HCT116 (cell line): ENCODE measurements around the gene NT5DC2. TPM values are rescaled to one million over a fixed set of nuclear protein-coding genes. Genes with fewer than 3 reads are reported as not detected.

Source experiments
- ATAC-seq: fragments of 200-7000 bp; cut with Tn5 transposase; 2 replicates; pipeline ENCODE4 v1.9.1; 2020; ENCODE audit warnings: mild to moderate bottlenecking, moderate library complexity
- BruUV-seq: library from RNA; stranded (reverse); fragments of 400-500 nt; replicated peaks from 2 replicates; lab custom pipeline; 2021; lab: Mats Ljungman, UMichigan
- CTCF ChIA-PET: fragments of 300-600 bp; sonication (Branson Sonifier 250); formaldehyde crosslinking; loops from one replicate; lab custom pipeline; 2021; ENCODE audit warnings: antibody characterized with exemption; lab: Charles Lee
- POLR2A ChIA-PET: fragments of 300-600, 350-600 bp; sonication (Branson Sonifier 250); formaldehyde crosslinking; loops from one replicate; lab custom pipeline; 2021; ENCODE audit warnings: antibody characterized with exemption; lab: Charles Lee
- RAD21 ChIA-PET, 2 experiments: fragments of 300-600 bp; sonication (Branson Sonifier 250); formaldehyde crosslinking; loops; one replicate each; lab custom pipeline; 2023; ENCODE audit warnings: low total read pairs in 2 of 2; ENCODE audit not compliant: uncharacterized antibody in 2 of 2, unreplicated experiment in 2 of 2, low non-redundant PET in 1 of 2; lab: Charles Lee
- DNase-seq: peaks from one replicate; pipeline ENCODE4 v3.0.0-alpha.2; 2010; ENCODE audit warnings: low read depth, low spot score
- H2AFZ ChIP-seq: fragments of 200-600 bp; shearing (Covaris generic), sonication (generic); 2 replicates; pipeline ENCODE4 v1.6.1; 2017; ENCODE audit warnings: low read depth, mixed run types, mixed read lengths, antibody characterized with exemption, low read length; ENCODE audit not compliant: poor library complexity, severe bottlenecking
- H3K27ac ChIP-seq: 2 replicates; pipeline ENCODE4 v1.5.1; 2012; ENCODE audit warnings: low read depth, low read length
- H3K27me3 ChIP-seq: fragments of 200-600 bp; sonication (generic); 2 replicates; pipeline ENCODE4 v1.6.1; 2016; ENCODE audit warnings: mixed run types, low read length, mixed read lengths; ENCODE audit not compliant: insufficient read depth
- H3K36me3 ChIP-seq, 2 experiments: fragments of 200-500 bp in 1 of 2; fragments of 200-600 bp in 1 of 2; sonication (Bioruptor generic) in 1 of 2; sonication (generic) in 1 of 2; 2 replicates each; pipeline versions ENCODE4 v1.5.1 to v1.6.1; 2014 to 2016; ENCODE audit warnings: low read length in 2 of 2, inconsistent platforms in 1 of 2, mixed read lengths in 1 of 2, mixed run types in 1 of 2; ENCODE audit not compliant: insufficient read depth in 2 of 2, control insufficient read depth in 1 of 2
- H3K4me1 ChIP-seq, 2 experiments: fragments of 200-600 bp in 1 of 2; sonication (generic) in 1 of 2; 2 replicates each; pipeline versions ENCODE4 v1.5.1 to v1.6.1; 2012 to 2017; ENCODE audit warnings: low read length in 2 of 2, inconsistent platforms in 1 of 2, mild to moderate bottlenecking in 1 of 2, mixed read lengths in 1 of 2, mixed run types in 1 of 2, moderate library complexity in 1 of 2; ENCODE audit not compliant: insufficient read depth in 2 of 2, control insufficient read depth in 1 of 2
- H3K4me2 ChIP-seq: fragments of 200-600 bp; sonication (generic); 2 replicates; pipeline ENCODE4 v1.6.1; 2017; ENCODE audit warnings: mixed run types, low read length, mixed read lengths
- H3K4me3 ChIP-seq, 2 experiments: fragments of 200-600 bp in 1 of 2; sonication (generic) in 1 of 2; replicated peaks in 1 of 2; 2 replicates each; pipeline ENCODE4 v1.5.1; 2011 to 2016; ENCODE audit warnings: low read length in 2 of 2, control low read depth in 1 of 2, low read depth in 1 of 2, mild to moderate bottlenecking in 1 of 2, mixed read lengths in 1 of 2, mixed run types in 1 of 2
- H3K79me2 ChIP-seq: fragments of 200-600 bp; sonication (generic); 2 replicates; pipeline ENCODE4 v1.6.1; 2017; ENCODE audit warnings: mild to moderate bottlenecking, mixed run types, low read length, moderate library complexity, mixed read lengths; ENCODE audit not compliant: insufficient read depth
- H3K9ac ChIP-seq: fragments of 200-600 bp; sonication (generic); 2 replicates; pipeline ENCODE4 v1.6.1; 2016; ENCODE audit warnings: low read length, mixed read lengths
- H3K9me2 ChIP-seq: fragments of 200-600 bp; sonication (generic), shearing (Covaris generic); 2 replicates; pipeline ENCODE4 v1.6.1; 2017; ENCODE audit warnings: mixed run types, mild to moderate bottlenecking, moderate library complexity; ENCODE audit not compliant: insufficient read depth
- H3K9me3 ChIP-seq, 2 experiments: fragments of 200-500 bp in 1 of 2; fragments of 200-600 bp in 1 of 2; sonication (Bioruptor generic) in 1 of 2; sonication (generic) in 1 of 2; 2 replicates each; pipeline ENCODE4 v1.6.1; 2014 to 2017; ENCODE audit warnings: low read length in 2 of 2, mixed read lengths in 2 of 2, inconsistent platforms in 1 of 2, low read depth in 1 of 2, mild to moderate bottlenecking in 1 of 2, mixed run types in 1 of 2, moderate library complexity in 1 of 2; ENCODE audit not compliant: control insufficient read depth in 1 of 2, insufficient read depth in 1 of 2
- H4K20me1 ChIP-seq: fragments of 200-600 bp; sonication (generic), shearing (Covaris generic); 2 replicates; pipeline ENCODE4 v1.6.1; 2017; ENCODE audit warnings: mixed run types, mild to moderate bottlenecking, moderate library complexity; ENCODE audit not compliant: insufficient read depth
- ATF3 ChIP-seq: IDR thresholded peaks from 2 replicates; pipeline ENCODE4 v1.6.1; 2012
- CBX3 ChIP-seq: IDR thresholded peaks from 2 replicates; pipeline ENCODE4 v1.6.1; 2012; ENCODE audit warnings: low read depth
- CEBPB ChIP-seq: IDR thresholded peaks from 2 replicates; pipeline ENCODE4 v1.6.1; 2012; ENCODE audit warnings: low read depth
- EGR1 ChIP-seq: IDR thresholded peaks from 2 replicates; pipeline ENCODE4 v1.6.1; 2012; ENCODE audit warnings: low read depth
- EZH2 ChIP-seq: fragments of 200-600 bp; sonication (generic); IDR thresholded peaks from 2 replicates; pipeline ENCODE4 v1.6.1; 2017; ENCODE audit warnings: antibody characterized with exemption, mixed run types
- EZH2phosphoT487 ChIP-seq: fragments of 200-600 bp; IDR thresholded peaks from 2 replicates; pipeline ENCODE4 v1.6.1; 2018; ENCODE audit warnings: antibody characterized with exemption, borderline replicate concordance
- JUND ChIP-seq: IDR thresholded peaks from 2 replicates; pipeline ENCODE4 v1.6.1; 2012
- MAX ChIP-seq: IDR thresholded peaks from 2 replicates; pipeline ENCODE4 v1.6.1; 2012
- POLR2AphosphoS5 ChIP-seq: IDR thresholded peaks from 2 replicates; pipeline ENCODE4 v1.6.1; 2011; ENCODE audit warnings: mild to moderate bottlenecking, low read depth, low read length, moderate library complexity
- RAD21 ChIP-seq: IDR thresholded peaks from 2 replicates; pipeline ENCODE4 v1.6.1; 2012; ENCODE audit warnings: low read depth, mild to moderate bottlenecking
- SP1 ChIP-seq: IDR thresholded peaks from 2 replicates; pipeline ENCODE4 v1.6.1; 2012; ENCODE audit warnings: low read depth
- SRF ChIP-seq: IDR thresholded peaks from 2 replicates; pipeline ENCODE4 v1.6.1; 2012; ENCODE audit warnings: low read depth
- TCF7L2 ChIP-seq: IDR thresholded peaks from 2 replicates; pipeline ENCODE4 v1.7.0; 2011; ENCODE audit warnings: borderline replicate concordance, inconsistent platforms; ENCODE audit not compliant: insufficient read depth, insufficient read length; ENCODE audit errors: extremely low read depth
- YY1 ChIP-seq: IDR thresholded peaks from 2 replicates; pipeline ENCODE4 v1.6.1; 2011; ENCODE audit warnings: low read length, low read depth, moderate library complexity, mild to moderate bottlenecking; ENCODE audit not compliant: insufficient replicate concordance; ENCODE audit errors: extremely low read depth
- ZBTB33 ChIP-seq: IDR thresholded peaks from 2 replicates; pipeline ENCODE4 v1.6.1; 2011; ENCODE audit warnings: mild to moderate bottlenecking, low read length, moderate library complexity; ENCODE audit not compliant: insufficient replicate concordance; ENCODE audit errors: extremely low read depth
- intact Hi-C: fragments of 100-400 bp; cut with micrococcal nuclease; formaldehyde crosslinking; loops from 2 replicates; pipeline ENCODE4 v1.10.0; 2022
- total RNA-seq: library from RNA; stranded (reverse); gene quantifications from one replicate; pipeline ENCODE4 v1.2.1, GENCODE V29; 2021; ENCODE audit not compliant: unreplicated experiment

The NT5DC2 gene
- total RNA-seq, 1 experiment from 2014 or later, result 125 TPM

GRCh38 chr3:52520141-52520667 lies 13.5 kb downstream of the NT5DC2 start:
- Histone ChIP-seq H3K27me3 (no peaks in the 10 kb centered on the region), H3K4me2 (no peak overlapping the region), H3K79me2 (no peaks in the 10 kb centered on the region), H3K9ac (no peak overlapping the region), H3K27ac (no peak overlapping the region), H4K20me1 (no peaks in the 10 kb centered on the region), H3K4me1 (peaks cover 0 to 3% of the 10 kb centered on the region in 2 experiments; a peak in 1 of 4 replicates), H3K9me3 (no peaks in the 10 kb centered on the region), H3K36me3 (no peaks in the 10 kb centered on the region; a peak in 1 of 4 replicates), H2AFZ (no peak overlapping the region), H3K9me2 (no peaks in the 10 kb centered on the region), H3K4me3 (no peak overlapping the region)
- RAD21 ChIA-PET, result no interaction called here
- TF ChIP-seq CBX3 (no peak), EGR1 (no peak), EZH2 (no peak), ZBTB33 (no peak), ATF3 (no peak), MAX (no peak), YY1 (no peak), SP1 (no peak), EZH2phosphoT487 (no peak), JUND (no peak), RAD21 (no peak), POLR2AphosphoS5 (no peak), CEBPB (no peak), SRF (no peak), TCF7L2 (no peak)
- DNase-seq, result no peak
- intact Hi-C loops, result no loop called here
- CTCF ChIA-PET, result no interaction called here
- no TSS peak for BruUV-seq
- ATAC-seq, result no peak
- POLR2A ChIA-PET, result no interaction called here
